ENCODE results near the gene RABAC1. TPM values are rescaled to one million over a fixed set of nuclear protein-coding genes. Genes with fewer than 3 reads are reported as not detected.

The RABAC1 gene
- total and polyA plus RNA-seq, 2 of the 4 experiments (the other 2 are of a cell fraction) = 117 to 276 TPM

DNA sequence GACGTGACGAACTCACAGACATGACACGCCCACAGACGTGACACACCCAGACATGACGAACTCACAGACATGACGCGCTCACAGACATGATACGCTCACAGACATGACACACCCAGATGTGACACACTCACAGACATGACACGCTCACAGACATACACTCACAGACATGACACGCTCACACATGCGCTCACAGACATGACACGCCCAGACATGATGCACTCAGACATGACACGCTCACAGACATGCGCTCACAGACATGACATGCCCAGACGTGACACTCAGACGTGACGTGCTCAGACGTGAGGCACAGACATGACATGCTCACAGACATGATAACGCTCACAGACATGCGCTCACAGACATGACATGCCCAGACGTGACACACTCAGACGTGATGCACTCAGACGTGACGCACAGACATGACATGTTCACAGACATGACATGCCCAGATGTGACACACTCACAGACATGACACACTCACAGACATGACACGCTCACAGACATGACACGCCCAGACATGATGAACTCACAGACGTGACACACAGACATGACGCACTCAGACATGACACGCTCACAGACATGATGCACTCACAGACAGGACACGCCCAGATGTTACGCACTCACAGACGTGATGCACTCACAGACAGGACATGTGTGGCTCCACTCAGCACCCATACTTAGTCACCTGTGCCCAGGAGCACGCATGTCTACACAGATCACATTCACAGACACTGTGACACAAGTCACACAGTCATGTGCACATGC lies 39.0 kb downstream of the RABAC1 start:
- ChIA-PET CTCF (no interaction called here), POLR2A (ENCODE audit: unreplicated experiment) (no interaction called here)
- H3K4me1 ChIP-seq (ENCODE audit: control insufficient read depth, insufficient read depth, low read length) = 0 out of 2 replicates have a peak, but pooled peaks cover 2% of the 10 kb centered on the region
- H2BK20ac ChIP-seq (ENCODE audit: low read depth, low read length) = no peak overlapping the region
- no peak overlapping the region for H3K27ac ChIP-seq (ENCODE audit: insufficient read depth, low read length)
- H3K14ac ChIP-seq (replicated peaks; ENCODE audit: low read depth, low read length) = no peak overlapping the region
- dilution Hi-C loops (cut with HindIII; ENCODE audit: low sequenced_read_pairs, unreplicated experiment) (no loop called here), intact Hi-C loops (cut with micrococcal nuclease) (no loop called here), in situ Hi-C loops (cut with MboI; ENCODE audit: low sequenced_read_pairs) (no loop called here)
- H2AK9ac ChIP-seq (replicated peaks; ENCODE audit: low read depth, low read length, poor library complexity) = peak overlapping the region; percentile 70
- H3K4me3 ChIP-seq (ENCODE audit: insufficient read depth, low read depth, low read length) = no peak overlapping the region
- no peak overlapping the region for H3K4me2 ChIP-seq (ENCODE audit: low read depth, low read length)
- H4K5ac ChIP-seq (ENCODE audit: low read depth, low read length) = no peak overlapping the region
- no peak overlapping the region for H3K9ac ChIP-seq (ENCODE audit: low read depth, low read length)
- ATAC-seq (ENCODE audit: low read depth) (no peak), DNase-seq (no peak)
- H3K36me3 ChIP-seq (ENCODE audit: control insufficient read depth, insufficient read depth, low read length) = no peaks in the 10 kb centered on the region
- no TSS peak for BruUV-seq (replicated peaks)
- H2BK15ac ChIP-seq (ENCODE audit: low read depth, low read length) = no peak overlapping the region
- H4K20me1 ChIP-seq (ENCODE audit: insufficient read depth, low read length) = peaks cover 21% of the 10 kb centered on the region
- no peak overlapping the region for H4K8ac ChIP-seq (ENCODE audit: low read depth in 2 of 2, low read length in 2 of 2)
- no peaks in the 10 kb centered on the region for H3K9me3 ChIP-seq (ENCODE audit: control insufficient read depth, insufficient read depth, low read length)
- no peak overlapping the region for H3K56ac ChIP-seq (ENCODE audit: extremely low read depth, insufficient read depth, low read length)
- H3K9me1 ChIP-seq (ENCODE audit: insufficient read depth, low read length) = peaks cover 20% of the 10 kb centered on the region
- no peak for TF ChIP-seq MAFK (IDR thresholded peaks at IDR 0.05; ENCODE audit: low read depth, low read length)
- TF ChIP-seq, protein P1, sequence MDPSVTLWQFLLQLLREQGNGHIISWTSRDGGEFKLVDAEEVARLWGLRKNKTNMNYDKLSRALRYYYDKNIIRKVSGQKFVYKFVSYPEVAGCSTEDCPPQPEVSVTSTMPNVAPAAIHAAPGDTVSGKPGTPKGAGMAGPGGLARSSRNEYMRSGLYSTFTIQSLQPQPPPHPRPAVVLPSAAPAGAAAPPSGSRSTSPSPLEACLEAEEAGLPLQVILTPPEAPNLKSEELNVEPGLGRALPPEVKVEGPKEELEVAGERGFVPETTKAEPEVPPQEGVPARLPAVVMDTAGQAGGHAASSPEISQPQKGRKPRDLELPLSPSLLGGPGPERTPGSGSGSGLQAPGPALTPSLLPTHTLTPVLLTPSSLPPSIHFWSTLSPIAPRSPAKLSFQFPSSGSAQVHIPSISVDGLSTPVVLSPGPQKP (IDR thresholded peaks at IDR 0.05; ENCODE audit: borderline replicate concordance, low read depth, low read length) = no peak
- TF ChIP-seq BHLHE40 (IDR thresholded peaks at IDR 0.05; ENCODE audit: low read depth, low read length) = no peak
- TF ChIP-seq FOS (IDR thresholded peaks at IDR 0.05; ENCODE audit: low read depth, low read length) = 0 out of 2 replicates have a peak, but pooled peaks have one; percentile 17
- no peak for TF ChIP-seq MXI1 (IDR thresholded peaks at IDR 0.05; ENCODE audit: borderline replicate concordance, low read depth, low read length)
- no peak overlapping the region for H3K23ac ChIP-seq (ENCODE audit: low read depth, low read length)
- H2BK120ac ChIP-seq (ENCODE audit: low read depth, low read length) = no peak overlapping the region
- H2AFZ ChIP-seq (replicated peaks; ENCODE audit: low read length, poor library complexity) = peak overlapping the region; percentile 56
- H3K18ac ChIP-seq (ENCODE audit: low read depth, low read length) = no peak overlapping the region
- H3K4ac ChIP-seq (ENCODE audit: low read depth, low read length) = no peak overlapping the region
- H3K79me1 ChIP-seq (ENCODE audit: low read depth in 1 of 2, low read length in 2 of 2) = no peaks in the 10 kb centered on the region
- H2BK5ac ChIP-seq (ENCODE audit: low read depth, low read length, poor library complexity, severe bottlenecking) = no peak overlapping the region
- peaks cover 86% of the 10 kb centered on the region for H3K27me3 ChIP-seq (ENCODE audit: control insufficient read depth, insufficient read depth, low read length)
- no peak overlapping the region for H4K91ac ChIP-seq (ENCODE audit: insufficient read depth, low read depth, low read length)
- WGBS, 2 experiments (ENCODE audit: extremely low coverage in 2 of 2, insufficient read length in 1 of 2) = 90% methylated on average over 26 of the region's 33 CpGs; no CpG with 5 or more reads in 1 of the 2 experiments
- H2AK5ac ChIP-seq (ENCODE audit: low read depth, low read length) = peak overlapping the region; percentile 27; the same call in 1 of the 2 replicates

All from IMR-90 (cell line).